Mucosa of descending colon (tissue), 3 donors: Measurements from ENCODE around the gene RNU7-1. TPM values are rescaled to one million over a fixed set of nuclear protein-coding genes. Genes with fewer than 3 reads are reported as not detected.

Source experiments
- ATAC-seq: fragments of 200-7000 bp; cut with Tn5 transposase; one replicate; pipeline ENCODE4 v1.9.1; 2020; ENCODE audit warnings: mild to moderate bottlenecking, moderate library complexity
- DNase-seq, 3 donors: peaks; one replicate each; pipeline ENCODE4 v3.0.0-alpha.2; 2020
- H3K36me3 ChIP-seq: fragments of 200-600 bp; one replicate; pipeline ENCODE4 v1.8.0; 2021; ENCODE audit warnings: low read depth, mild to moderate bottlenecking
- H3K4me1 ChIP-seq: fragments of 200-600 bp; one replicate; pipeline ENCODE4 v1.8.0; 2021; ENCODE audit warnings: low read depth, mild to moderate bottlenecking
- H3K4me3 ChIP-seq: fragments of 200-600 bp; one replicate; pipeline ENCODE4 v1.8.0; 2021; ENCODE audit warnings: mild to moderate bottlenecking
- H3K9me3 ChIP-seq: fragments of 200-600 bp; one replicate; pipeline ENCODE4 v1.8.0; 2021; ENCODE audit warnings: mild to moderate bottlenecking
- intact Hi-C, 2 donors: fragments of 100-400 bp; cut with DNase I in 1 of 2; cut with micrococcal nuclease in 1 of 2; formaldehyde crosslinking; loops; one replicate each; pipeline versions ENCODE4 v1.11.0 to v1.11.1; 2022; cut with DNase I, micrococcal nuclease
- total RNA-seq, 3 donors: library from RNA; stranded (reverse); fragmentation: NEBNext Ultra II Directional in 2 of 3; extraction: Animal tissue kit (Norgen Biotek cat#: 25700) in 2 of 3; gene quantifications; one replicate each; pipeline versions ENCODE4 v1.2.1 to v1.2.4, GENCODE V29; 2021 to 2023
- TF ChIP-seq, protein P1 (sequence below): fragments of 200-600 bp; IDR thresholded peaks from one replicate; pipeline ENCODE4 v1.8.0; 2022; ENCODE audit warnings: antibody characterized with exemption, mild to moderate bottlenecking
- donor health status: DM: no; HTN: no; CAD: no; lungs with moderate emphysema.
- donor health status: DM: no; HTN: no; CAD: no.
- donor health status: DM: no; HTN: yes; CAD: no.

The RNU7-1 gene
- total RNA-seq, 3 donors from 2014 or later: not detected

DNA sequence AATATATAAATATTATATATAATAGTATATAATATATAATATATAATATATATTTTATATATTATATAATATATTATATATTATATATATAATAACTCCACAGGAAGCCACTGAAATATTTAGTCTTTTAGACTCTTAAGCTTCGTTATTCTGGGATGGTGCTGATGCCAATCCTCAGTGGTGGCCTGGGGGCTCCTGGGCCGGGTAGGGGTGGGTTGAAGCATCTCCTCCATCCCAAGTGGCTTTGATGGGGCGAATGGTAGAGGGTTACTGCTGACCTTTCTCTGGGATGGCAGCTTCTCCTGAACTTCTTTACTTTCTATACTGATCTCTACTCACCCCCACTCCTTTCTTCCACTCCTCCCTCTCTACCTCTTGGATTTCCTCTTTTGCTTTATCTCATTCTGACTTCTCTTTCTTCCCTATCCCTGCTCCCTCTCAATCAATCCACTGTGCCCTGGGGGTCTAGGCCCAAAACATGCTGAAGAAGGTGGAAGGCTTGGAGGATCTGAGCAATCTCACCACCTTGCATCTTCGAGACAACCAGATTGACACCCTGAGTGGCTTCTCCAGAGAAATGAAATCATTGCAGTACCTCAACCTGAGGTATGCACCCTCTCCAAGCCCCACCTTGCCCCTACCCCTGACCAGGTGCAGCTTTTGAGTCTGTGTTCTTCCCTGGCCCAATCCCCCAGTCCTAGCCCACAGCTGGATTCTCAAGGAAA is 34.0 kb upstream of the RNU7-1 start:
- Histone ChIP-seq H3K36me3 (no peaks in the 10 kb centered on the region), H3K9me3 (no peaks in the 10 kb centered on the region), H3K4me3 (no peak overlapping the region), H3K4me1 (peaks cover 10% of the 10 kb centered on the region)
- TF ChIP-seq, protein P1, sequence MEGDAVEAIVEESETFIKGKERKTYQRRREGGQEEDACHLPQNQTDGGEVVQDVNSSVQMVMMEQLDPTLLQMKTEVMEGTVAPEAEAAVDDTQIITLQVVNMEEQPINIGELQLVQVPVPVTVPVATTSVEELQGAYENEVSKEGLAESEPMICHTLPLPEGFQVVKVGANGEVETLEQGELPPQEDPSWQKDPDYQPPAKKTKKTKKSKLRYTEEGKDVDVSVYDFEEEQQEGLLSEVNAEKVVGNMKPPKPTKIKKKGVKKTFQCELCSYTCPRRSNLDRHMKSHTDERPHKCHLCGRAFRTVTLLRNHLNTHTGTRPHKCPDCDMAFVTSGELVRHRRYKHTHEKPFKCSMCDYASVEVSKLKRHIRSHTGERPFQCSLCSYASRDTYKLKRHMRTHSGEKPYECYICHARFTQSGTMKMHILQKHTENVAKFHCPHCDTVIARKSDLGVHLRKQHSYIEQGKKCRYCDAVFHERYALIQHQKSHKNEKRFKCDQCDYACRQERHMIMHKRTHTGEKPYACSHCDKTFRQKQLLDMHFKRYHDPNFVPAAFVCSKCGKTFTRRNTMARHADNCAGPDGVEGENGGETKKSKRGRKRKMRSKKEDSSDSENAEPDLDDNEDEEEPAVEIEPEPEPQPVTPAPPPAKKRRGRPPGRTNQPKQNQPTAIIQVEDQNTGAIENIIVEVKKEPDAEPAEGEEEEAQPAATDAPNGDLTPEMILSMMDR: no peak
- intact Hi-C loops: loop anchor here in 1 of 2 donors (10.0 kb wide), 1 partner anchor 185 kb away; the partner anchor contains the start of gene C1R
- DNase-seq (no peak), ATAC-seq (no peak)

DNA sequence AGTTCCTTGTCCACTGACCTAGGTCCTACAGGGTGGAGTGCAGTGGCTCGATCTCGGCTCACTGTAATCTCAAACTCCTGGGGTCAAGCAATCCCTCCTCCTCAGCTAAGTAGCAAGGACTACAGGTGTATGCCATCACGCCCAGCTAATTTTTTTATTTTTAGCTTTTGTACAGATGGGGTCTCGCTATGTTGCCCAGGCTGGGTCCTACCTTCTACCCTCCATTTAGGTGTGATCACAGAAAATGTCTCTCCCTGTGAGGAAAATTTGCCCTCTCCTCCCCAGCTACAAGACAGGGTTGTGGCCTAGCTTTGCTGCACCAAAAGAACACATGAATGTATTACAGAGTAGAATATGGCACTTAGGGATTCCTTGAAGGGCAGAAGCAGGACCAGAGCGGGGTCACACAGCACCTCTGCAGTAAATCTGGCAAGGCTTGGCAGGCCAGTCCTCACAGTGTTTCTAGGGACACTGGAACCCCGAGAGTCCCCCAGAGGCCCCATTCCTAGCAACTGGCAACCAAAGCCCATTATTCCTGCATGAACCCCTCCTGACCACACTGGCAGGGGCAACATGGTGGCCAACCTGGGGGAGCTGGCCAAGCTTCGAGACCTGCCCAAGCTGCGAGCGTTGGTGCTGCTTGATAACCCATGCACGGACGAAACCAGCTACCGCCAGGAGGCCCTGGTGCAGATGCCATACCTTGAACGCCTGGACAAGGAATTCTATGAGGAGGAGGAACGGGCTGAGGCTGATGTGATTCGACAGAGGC is 31.3 kb upstream of the RNU7-1 start:
- Histone ChIP-seq H3K4me3 (no peak overlapping the region), H3K36me3 (no peaks in the 10 kb centered on the region), H3K9me3 (no peaks in the 10 kb centered on the region), H3K4me1 (peaks cover 16% of the 10 kb centered on the region)
- DNase-seq (peak in 1 of 3 donors; percentile 36), ATAC-seq (no peak)
- TF ChIP-seq, protein P1: no peak
- intact Hi-C loops: loop anchor here in 1 of 2 donors (10.0 kb wide), 1 partner anchor 182 kb away; the partner anchor contains the start of gene C1R

GRCh38 chr12:6914246-6914946 is 29.2 kb upstream of the RNU7-1 start, which contains the start of gene ENO2:
TSS of gene ENO2 (plus strand) at chr12:6914580. CDS start at chr12:6915833, 1,253 bp downstream.
- TF ChIP-seq, protein P1: no peak
- Histone ChIP-seq H3K4me3 (peak within 1 kb of the TSS; percentile 19), H3K4me1 (peaks cover 16% of the 10 kb centered on the region), H3K9me3 (no peaks in the 10 kb centered on the region), H3K36me3 (no peaks in the 10 kb centered on the region)
- DNase-seq (peak; percentile 63 to 87 (median 78)), ATAC-seq (peak; percentile 89)
- intact Hi-C loops: loop anchor here in 1 of 2 donors (10.0 kb wide), 1 partner anchor 180 kb away; the partner anchor contains the start of gene C1R

- TF ChIP-seq, protein P1: no peak
- peak in 1 of 3 donors; percentile 56 for DNase-seq
- peaks cover 16% of the 10 kb centered on the region for H3K4me1 ChIP-seq
- intact Hi-C loops: loop anchor here in 1 of 2 donors (10.0 kb wide), 1 partner anchor 180 kb away; the partner anchor contains the start of gene C1R
- H3K9me3 ChIP-seq: no peaks in the 10 kb centered on the region
- peak; percentile 2 for ATAC-seq
- H3K36me3 ChIP-seq: no peaks in the 10 kb centered on the region
- H3K4me3 ChIP-seq: peak overlapping the region; percentile 19
These were observed 28.4 kb upstream of the RNU7-1 start for GRCh38 chr12:6914947-6915788.
